T-cell (primary cell): Measurements from ENCODE around the gene RIBC2. TPM values are rescaled to one million over a fixed set of nuclear protein-coding genes. Genes with fewer than 3 reads are reported as not detected.

Experiments used
- ATAC-seq, 4 experiments: fragments of 200-7000 bp in 3 of 4; fragments of 150-1000 bp in 1 of 4; cut with Tn5 transposase; replicated peaks in 1 of 4; 1 replicate in 3 of 4; 2 replicates in 1 of 4; pipeline ENCODE4 v1.10.0; 2021; ENCODE audit warnings: moderate library complexity in 3 of 4, mild to moderate bottlenecking in 2 of 4, moderate number of reproducible peaks in 1 of 4
- CTCF ChIA-PET, 2 donors: fragments of 300-600 bp; sonication (Branson Sonifier 250); formaldehyde crosslinking; loops; one replicate each; lab custom pipeline; 2022; ENCODE audit warnings: antibody characterized with exemption in 2 of 2; lab: Charles Lee
- POLR2A ChIA-PET, 2 donors: fragments of 300-600 bp; sonication (Branson Sonifier 250); formaldehyde crosslinking; loops; one replicate each; lab custom pipeline; 2022; ENCODE audit warnings: antibody characterized with exemption in 2 of 2; lab: Charles Lee
- DNase-seq, 35 experiments: peaks; one replicate each; pipeline versions ENCODE4 v3.0.0 to v3.0.0-alpha.2; 2013 to 2023
- H3K27ac ChIP-seq: one replicate; pipeline ENCODE4 v1.5.1; 2013; ENCODE audit warnings: low read length
- H3K27me3 ChIP-seq, 2 experiments: replicated peaks in 1 of 2; 1 replicate in 1 of 2; 2 replicates in 1 of 2; pipeline versions ENCODE4 v1.6.1 to v1.7.0; 2013; ENCODE audit warnings: low read length in 1 of 2, mixed read lengths in 1 of 2; ENCODE audit not compliant: control insufficient read depth in 2 of 2, insufficient read depth in 2 of 2; ENCODE audit errors: extremely low read depth in 1 of 2
- H3K36me3 ChIP-seq, 2 donors: 1 replicate in 1 of 2; 2 replicates in 1 of 2; pipeline versions ENCODE4 v1.6.1 to v1.7.0; 2013; ENCODE audit warnings: low read length in 1 of 2; ENCODE audit not compliant: control insufficient read depth in 2 of 2, insufficient read depth in 1 of 2; ENCODE audit errors: extremely low read depth in 1 of 2
- H3K4me1 ChIP-seq, 2 experiments: 1 replicate in 1 of 2; 2 replicates in 1 of 2; pipeline versions ENCODE4 v1.6.1 to v1.7.0; 2013; ENCODE audit warnings: low read length in 2 of 2, mixed read lengths in 1 of 2; ENCODE audit not compliant: insufficient read depth in 2 of 2, control insufficient read depth in 1 of 2; ENCODE audit errors: extremely low read depth in 1 of 2
- H3K4me3 ChIP-seq, 2 donors: 1 replicate in 1 of 2; 2 replicates in 1 of 2; pipeline versions ENCODE4 v1.5.1 to v1.7.0; 2013; ENCODE audit warnings: mild to moderate bottlenecking in 2 of 2, low read length in 1 of 2, moderate library complexity in 1 of 2; ENCODE audit not compliant: control insufficient read depth in 1 of 2; ENCODE audit errors: extremely low read depth in 1 of 2
- H3K9me3 ChIP-seq: 2 replicates; pipeline ENCODE4 v1.7.0; 2013
- H3K27ac Mint-ChIP-seq, 2 donors: one replicate each; pipeline ENCODE4 v1.8.0; 2020 to 2021; ENCODE audit warnings: mild to moderate bottlenecking in 2 of 2, mixed read lengths in 2 of 2
- H3K27me3 Mint-ChIP-seq, 2 donors: one replicate each; pipeline ENCODE4 v1.8.0; 2021 to 2022; ENCODE audit warnings: mixed read lengths in 2 of 2
- H3K36me3 Mint-ChIP-seq: one replicate; pipeline ENCODE4 v1.8.0; 2021; ENCODE audit warnings: mixed read lengths
- H3K4me1 Mint-ChIP-seq, 3 donors: one replicate each; pipeline ENCODE4 v1.8.0; 2020 to 2022; ENCODE audit warnings: mixed read lengths in 3 of 3, mild to moderate bottlenecking in 1 of 3
- H3K4me3 Mint-ChIP-seq, 3 donors: one replicate each; pipeline ENCODE4 v1.8.0; 2020 to 2022; ENCODE audit warnings: mild to moderate bottlenecking in 3 of 3, mixed read lengths in 3 of 3, moderate library complexity in 3 of 3
- H3K9me3 Mint-ChIP-seq, 3 donors: one replicate each; pipeline ENCODE4 v1.8.0; 2020 to 2022; ENCODE audit warnings: mixed read lengths in 3 of 3
- WGBS: methylation state at CpG from one replicate; pipeline ENCODE4 v1.1.5; 2013; ENCODE audit warnings: missing lambda C conversion rate; ENCODE audit not compliant: insufficient coverage; 5-methylcytosine and 5-hydroxymethylcytosine counted together
- total RNA-seq, 35 experiments: library from RNA in 6 of 35; stranded (reverse) in 6 of 35; fragments of 120-200 nt in 1 of 35; gene quantifications; one replicate each; pipeline versions ENCODE4 v1.2.1 to v1.2.4 and lab custom pipeline; 2013 to 2026

RIBC2 gene
- total RNA-seq, 5 donors from 2014 or later (not counting 1 experiment from before 2014, with no cell fraction given), result 0.61 to 0.89 (median 0.78) TPM; not detected in 2

- Mint-ChIP-seq H3K27me3 (peaks cover 7 to 28% of the 10 kb centered on the region in 2 donors), H3K4me1 (no peaks in the 10 kb centered on the region), H3K36me3 (no peaks in the 10 kb centered on the region), H3K27ac (no peak overlapping the region), H3K9me3 (peaks cover 0 to 3% (median 0%) of the 10 kb centered on the region in 3 donors), H3K4me3 (no peak overlapping the region)
- ATAC-seq (no peak), DNase-seq (no peak)
- H3K9me3 ChIP-seq, result no peaks in the 10 kb centered on the region
- no peaks in the 10 kb centered on the region for H3K4me1 ChIP-seq
- H3K36me3 ChIP-seq, result no peaks in the 10 kb centered on the region
- no peak overlapping the region for H3K4me3 ChIP-seq
- 70% methylated on average over 9 of the region's 11 CpGs for WGBS
- POLR2A ChIA-PET, result no interaction called here
- CTCF ChIA-PET, result no interaction called here
- H3K27me3 ChIP-seq, result peaks cover 0 to 33% of the 10 kb centered on the region in 2 experiments
- H3K27ac ChIP-seq, result no peak overlapping the region
These were observed 64.7 kb downstream of the RIBC2 start for GRCh38 chr22:45478108-45478771.

- Mint-ChIP-seq H3K4me3 (no peak overlapping the region), H3K4me1 (no peaks in the 10 kb centered on the region), H3K36me3 (no peaks in the 10 kb centered on the region), H3K27me3 (peaks cover 11 to 26% of the 10 kb centered on the region in 2 donors), H3K9me3 (peaks cover 0 to 3% (median 0%) of the 10 kb centered on the region in 3 donors), H3K27ac (no peak overlapping the region)
- CTCF ChIA-PET, result no interaction called here
- Histone ChIP-seq H3K4me1 (no peaks in the 10 kb centered on the region), H3K27ac (no peak overlapping the region), H3K4me3 (no peak overlapping the region), H3K9me3 (no peaks in the 10 kb centered on the region), H3K27me3 (peaks cover 0 to 30% of the 10 kb centered on the region in 2 experiments), H3K36me3 (no peaks in the 10 kb centered on the region)
- no CpG with 5 or more reads among the region's 3 CpGs for WGBS
- DNase-seq (no peak), ATAC-seq (no peak)
- POLR2A ChIA-PET, result no interaction called here
These were observed 67.2 kb downstream of the RIBC2 start for GRCh38 chr22:45480717-45481116.

DNA sequence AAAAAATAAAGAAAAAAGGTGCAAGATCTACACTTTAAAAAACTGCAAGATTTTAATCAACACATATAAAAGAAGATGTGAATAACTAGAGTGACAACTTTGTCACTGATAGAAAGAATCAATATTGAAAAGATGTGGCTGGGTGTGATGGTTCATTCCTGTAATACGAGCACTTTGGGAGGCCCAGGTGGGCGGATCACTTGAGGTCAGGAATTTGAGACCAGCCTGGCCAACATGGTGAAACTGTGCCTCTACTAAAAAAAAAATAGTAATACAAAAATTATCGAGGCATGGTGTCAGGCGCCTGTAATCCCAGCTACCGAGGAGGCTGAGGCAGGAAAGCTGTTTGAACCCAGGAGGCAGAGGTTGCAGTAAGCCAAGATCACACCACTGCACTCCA, 68.2 kb downstream of the RIBC2 start:
- CTCF ChIA-PET, result no interaction called here

More for the DNA sequence above, 68.2 kb downstream of the RIBC2 start:
- H3K4me1 Mint-ChIP-seq, result no peaks in the 10 kb centered on the region
- H3K4me3 Mint-ChIP-seq, result no peak overlapping the region
- Histone ChIP-seq H3K27me3 (peaks cover 0 to 22% of the 10 kb centered on the region in 2 experiments), H3K36me3 (no peaks in the 10 kb centered on the region), H3K9me3 (no peaks in the 10 kb centered on the region), H3K4me1 (no peaks in the 10 kb centered on the region), H3K27ac (no peak overlapping the region), H3K4me3 (no peak overlapping the region)
- DNase-seq (no peak), ATAC-seq (no peak)
- no peaks in the 10 kb centered on the region for H3K36me3 Mint-ChIP-seq
- no peak overlapping the region for H3K27ac Mint-ChIP-seq
- H3K27me3 Mint-ChIP-seq, result peaks cover 14 to 23% of the 10 kb centered on the region in 2 donors
- WGBS, result 72% methylated on average over 2 of the region's 5 CpGs
- H3K9me3 Mint-ChIP-seq, result peaks cover 0 to 3% (median 0%) of the 10 kb centered on the region in 3 donors
- POLR2A ChIA-PET, result no interaction called here

Other genes with a start within 250 kb of the RIBC2 start
- 100 to 1,000 TPM in 4 of 5 donors, 10 to 100 TPM in 1; 97.0 to 151 (median 126) TPM for gene NUP50, start 249.8 kb upstream of the RIBC2 start, total RNA-seq
- gene KIAA0930, start 172.8 kb upstream of the RIBC2 start, total RNA-seq, result 10 to 100 TPM; 21.2 to 40.2 (median 30.8) TPM
- not detected for gene UPK3A, start 128.7 kb upstream of the RIBC2 start, total RNA-seq
- gene FAM118A, start 103.8 kb upstream of the RIBC2 start, total RNA-seq, result 100 to 1,000 TPM in 4 of 5 donors, 10 to 100 TPM in 1; 53.5 to 394 (median 154) TPM
- under 1 TPM in 3 of 5 donors, not detected in 2; 0.06 to 0.12 (median 0.06) TPM for gene SMC1B, start 94 bp upstream of the RIBC2 start, total RNA-seq
- gene FBLN1, start 89.2 kb downstream of the RIBC2 start, total RNA-seq, result 1 to 10 TPM in 2 of 5 donors, under 1 TPM in 1, not detected in 2; 0.96 to 1.5 (median 1.0) TPM